Neural cell (in vitro differentiated cells): ENCODE results near the gene SHISA7. TPM values are rescaled to one million over a fixed set of nuclear protein-coding genes. Genes with fewer than 3 reads are reported as not detected.
A peak's percentile ranks its signal among the peaks of the same experiment; 100 is the strongest.

ENCODE experiments used
- H2AFZ ChIP-seq: fragments of 200-600, 300-800 bp; sonication (generic), shearing (Covaris generic); 2 replicates; pipeline ENCODE4 v1.6.0; 2014; ENCODE audit warnings: low read depth, mild to moderate bottlenecking, antibody characterized with exemption, low read length, moderate library complexity
- H3F3A ChIP-seq: fragments of 200-600 bp; shearing (Covaris generic); 2 replicates; pipeline ENCODE4 v1.6.1; 2016; ENCODE audit warnings: mild to moderate bottlenecking, moderate library complexity, mixed read lengths, antibody characterized with exemption, low read length; ENCODE audit not compliant: insufficient read depth, poor library complexity, severe bottlenecking
- H3K27ac ChIP-seq: fragments of 200-600, 300-800 bp; sonication (generic), shearing (Covaris generic); 2 replicates; pipeline ENCODE4 v1.5.1; 2014; ENCODE audit warnings: mild to moderate bottlenecking, low read length, moderate library complexity
- H3K27me3 ChIP-seq: fragments of 300-800, 200-600 bp; sonication (generic), shearing (Covaris generic); 2 replicates; pipeline ENCODE4 v1.6.0; 2014; ENCODE audit warnings: mild to moderate bottlenecking, low read depth, low read length, moderate library complexity; ENCODE audit not compliant: insufficient read depth
- H3K36me3 ChIP-seq: fragments of 300-800, 200-600 bp; sonication (generic), shearing (Covaris generic); 2 replicates; pipeline ENCODE4 v1.5.1; 2014; ENCODE audit warnings: mild to moderate bottlenecking, antibody characterized with exemption, low read length, moderate library complexity; ENCODE audit not compliant: insufficient read depth
- H3K4me2 ChIP-seq: fragments of 300-800, 200-600 bp; sonication (generic), shearing (Covaris generic); 2 replicates; pipeline ENCODE4 v1.6.0; 2014; ENCODE audit warnings: mild to moderate bottlenecking, low read length
- H3K4me3 ChIP-seq: fragments of 300-800, 200-600 bp; sonication (generic), shearing (Covaris generic); 2 replicates; pipeline ENCODE4 v1.5.1; 2014; ENCODE audit warnings: mild to moderate bottlenecking, low read length, moderate library complexity
- H3K79me2 ChIP-seq: fragments of 200-600 bp; shearing (Covaris generic); replicated peaks from 2 replicates; pipeline ENCODE4 v1.6.0; 2014; ENCODE audit warnings: mild to moderate bottlenecking, low read length, moderate library complexity; ENCODE audit not compliant: insufficient read depth
- H3K9ac ChIP-seq: fragments of 300-800, 200-600 bp; sonication (generic), shearing (Covaris generic); 2 replicates; pipeline ENCODE4 v1.6.1; 2016; ENCODE audit warnings: mild to moderate bottlenecking, low read length, mixed read lengths
- H3K9me2 ChIP-seq: fragments of 200-600 bp; shearing (Covaris generic); 2 replicates; pipeline ENCODE4 v1.6.1; 2016; ENCODE audit warnings: mild to moderate bottlenecking, low read length, mixed read lengths; ENCODE audit not compliant: insufficient read depth
- H3K9me3 ChIP-seq: fragments of 200-600, 300-800 bp; sonication (generic), shearing (Covaris generic); 2 replicates; pipeline ENCODE4 v1.6.1; 2016; ENCODE audit warnings: mild to moderate bottlenecking, mixed run types, low read length, moderate library complexity, mixed read lengths
- H4K20me1 ChIP-seq: fragments of 200-600 bp; shearing (Covaris generic); 2 replicates; pipeline ENCODE4 v1.6.1; 2016; ENCODE audit warnings: mild to moderate bottlenecking, mixed run types; ENCODE audit not compliant: insufficient read depth
- EP300 ChIP-seq: fragments of 450-650 bp; conservative IDR thresholded peaks from 2 replicates; pipeline ENCODE4 v1.6.1; 2014; ENCODE audit warnings: antibody characterized with exemption, mild to moderate bottlenecking, moderate library complexity; ENCODE audit not compliant: poor library complexity, severe bottlenecking
- EZH2 ChIP-seq: fragments of 200-600, 300-800 bp; shearing (Covaris generic), sonication (generic); IDR thresholded peaks from 2 replicates; pipeline ENCODE4 v1.6.1; 2014; ENCODE audit warnings: antibody characterized with exemption, low read length, borderline replicate concordance, mild to moderate bottlenecking; ENCODE audit not compliant: insufficient read depth, poor library complexity, severe bottlenecking
- MXI1 ChIP-seq: fragments of 450-650 bp; conservative IDR thresholded peaks from 2 replicates; pipeline ENCODE4 v1.6.1; 2014; ENCODE audit warnings: antibody characterized with exemption, mild to moderate bottlenecking; ENCODE audit not compliant: poor library complexity, severe bottlenecking
- POLR2AphosphoS5 ChIP-seq: IDR thresholded peaks from 2 replicates; pipeline ENCODE4 v1.6.1; 2012
- RAD21 ChIP-seq: fragments of 450-650 bp; conservative IDR thresholded peaks from 2 replicates; pipeline ENCODE4 v1.6.1; 2014; ENCODE audit warnings: antibody characterized with exemption, mild to moderate bottlenecking, moderate library complexity
- SMC3 ChIP-seq: fragments of 450-650 bp; conservative IDR thresholded peaks from 2 replicates; pipeline ENCODE4 v1.6.1; 2014; ENCODE audit warnings: antibody characterized with exemption, mild to moderate bottlenecking, moderate library complexity; ENCODE audit not compliant: poor library complexity
- TAF1 ChIP-seq: IDR thresholded peaks from 2 replicates; pipeline ENCODE4 v1.6.1; 2012; ENCODE audit warnings: low read depth
- polyA plus RNA-seq: library from polyadenylated mRNA; depleted of rRNA; stranded (reverse); fragments of >200 nt; gene quantifications from 2 replicates; pipeline ENCODE4 v1.2.3, GENCODE V29; 2014
- TF ChIP-seq, protein P1 (sequence below): fragments of 450-650 bp; IDR thresholded peaks from 2 replicates; pipeline ENCODE4 v1.5.1; 2014; ENCODE audit warnings: antibody characterized with exemption, mild to moderate bottlenecking, moderate library complexity; ENCODE audit not compliant: poor library complexity, severe bottlenecking
- TF ChIP-seq, protein P2 (sequence below): IDR thresholded peaks from 2 replicates; pipeline ENCODE4 v1.6.1; 2012; ENCODE audit warnings: borderline replicate concordance

SHISA7 gene
- polyA plus RNA-seq, 1 donor from 2014 or later, result 4.5 TPM

DNA sequence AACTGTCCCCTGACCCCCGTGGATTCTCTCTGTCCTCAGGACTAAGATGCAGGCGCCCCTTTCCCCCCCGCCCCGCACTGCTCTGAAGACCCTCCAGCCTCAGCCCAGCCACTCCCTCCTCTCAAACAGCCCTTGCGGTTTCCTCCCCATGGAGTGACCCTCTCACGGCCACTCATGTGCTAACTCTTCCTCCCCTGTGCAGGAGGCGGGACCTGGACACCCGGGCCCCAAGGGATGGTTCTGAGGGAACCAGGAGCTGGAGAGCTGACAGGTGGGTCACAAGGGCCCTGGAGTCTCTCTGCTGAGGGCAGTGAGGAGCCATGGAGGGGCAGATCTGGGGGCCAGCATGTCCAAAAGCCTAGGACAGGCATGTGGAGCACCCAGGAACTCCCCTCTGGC lies 16.4 kb upstream of the SHISA7 start:
- TF ChIP-seq EP300 (no peak), EZH2 (no peak)
- Histone ChIP-seq H2AFZ (no peak overlapping the region), H3K9me2 (no peaks in the 10 kb centered on the region), H4K20me1 (no peaks in the 10 kb centered on the region), H3K27me3 (no peaks in the 10 kb centered on the region), H3K79me2 (no peaks in the 10 kb centered on the region), H3K36me3 (no peaks in the 10 kb centered on the region), H3K4me3 (no peak overlapping the region), H3K4me2 (no peak overlapping the region), H3F3A (no peaks in the 10 kb centered on the region), H3K27ac (no peak overlapping the region), H3K9me3 (no peaks in the 10 kb centered on the region), H3K9ac (peak overlapping the region; percentile 12)

DNA sequence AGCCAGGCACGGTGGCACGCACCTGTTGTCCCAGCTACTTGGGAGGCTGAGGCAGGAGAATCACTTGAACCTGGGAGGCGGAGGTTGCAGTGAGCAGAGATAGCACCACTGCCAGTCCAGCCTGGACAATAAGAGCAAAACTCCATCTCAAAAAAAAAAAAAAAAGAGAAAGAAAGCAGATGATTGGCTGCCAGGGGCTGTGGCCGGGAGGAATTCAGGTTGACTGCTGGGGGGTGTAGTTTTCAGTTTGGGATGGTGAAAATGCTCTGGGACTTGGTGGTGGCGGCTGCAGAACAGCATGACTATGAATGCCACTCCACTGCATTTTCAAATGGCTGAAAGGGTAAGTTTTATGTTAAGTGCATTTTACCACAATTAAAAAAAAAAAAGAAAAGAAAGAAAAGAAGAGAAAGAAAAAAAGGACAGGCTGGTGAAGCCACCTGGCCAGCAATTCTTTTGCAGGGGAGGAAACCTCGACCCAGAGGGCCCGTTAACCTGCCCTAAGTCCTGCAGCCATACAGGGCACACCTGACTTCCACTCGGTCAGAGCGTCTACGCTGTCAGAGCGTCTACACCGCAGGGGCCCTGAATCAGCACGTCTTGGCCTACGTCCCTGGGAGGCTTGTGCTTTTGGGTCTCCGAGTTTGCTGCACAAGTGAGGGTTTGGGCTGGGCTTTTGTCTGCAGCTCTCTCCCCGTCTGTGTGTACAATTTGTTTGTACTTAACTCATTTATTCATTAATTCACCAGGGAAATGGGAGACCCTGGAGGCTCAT lies 14.8 kb upstream of the SHISA7 start:
- TF ChIP-seq POLR2AphosphoS5 (no peak), TAF1 (no peak), MXI1 (no peak), RAD21 (no peak), EZH2 (no peak), SMC3 (no peak), EP300 (no peak)
- TF ChIP-seq, protein P1, sequence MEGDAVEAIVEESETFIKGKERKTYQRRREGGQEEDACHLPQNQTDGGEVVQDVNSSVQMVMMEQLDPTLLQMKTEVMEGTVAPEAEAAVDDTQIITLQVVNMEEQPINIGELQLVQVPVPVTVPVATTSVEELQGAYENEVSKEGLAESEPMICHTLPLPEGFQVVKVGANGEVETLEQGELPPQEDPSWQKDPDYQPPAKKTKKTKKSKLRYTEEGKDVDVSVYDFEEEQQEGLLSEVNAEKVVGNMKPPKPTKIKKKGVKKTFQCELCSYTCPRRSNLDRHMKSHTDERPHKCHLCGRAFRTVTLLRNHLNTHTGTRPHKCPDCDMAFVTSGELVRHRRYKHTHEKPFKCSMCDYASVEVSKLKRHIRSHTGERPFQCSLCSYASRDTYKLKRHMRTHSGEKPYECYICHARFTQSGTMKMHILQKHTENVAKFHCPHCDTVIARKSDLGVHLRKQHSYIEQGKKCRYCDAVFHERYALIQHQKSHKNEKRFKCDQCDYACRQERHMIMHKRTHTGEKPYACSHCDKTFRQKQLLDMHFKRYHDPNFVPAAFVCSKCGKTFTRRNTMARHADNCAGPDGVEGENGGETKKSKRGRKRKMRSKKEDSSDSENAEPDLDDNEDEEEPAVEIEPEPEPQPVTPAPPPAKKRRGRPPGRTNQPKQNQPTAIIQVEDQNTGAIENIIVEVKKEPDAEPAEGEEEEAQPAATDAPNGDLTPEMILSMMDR, result no peak
- TF ChIP-seq, protein P2, sequence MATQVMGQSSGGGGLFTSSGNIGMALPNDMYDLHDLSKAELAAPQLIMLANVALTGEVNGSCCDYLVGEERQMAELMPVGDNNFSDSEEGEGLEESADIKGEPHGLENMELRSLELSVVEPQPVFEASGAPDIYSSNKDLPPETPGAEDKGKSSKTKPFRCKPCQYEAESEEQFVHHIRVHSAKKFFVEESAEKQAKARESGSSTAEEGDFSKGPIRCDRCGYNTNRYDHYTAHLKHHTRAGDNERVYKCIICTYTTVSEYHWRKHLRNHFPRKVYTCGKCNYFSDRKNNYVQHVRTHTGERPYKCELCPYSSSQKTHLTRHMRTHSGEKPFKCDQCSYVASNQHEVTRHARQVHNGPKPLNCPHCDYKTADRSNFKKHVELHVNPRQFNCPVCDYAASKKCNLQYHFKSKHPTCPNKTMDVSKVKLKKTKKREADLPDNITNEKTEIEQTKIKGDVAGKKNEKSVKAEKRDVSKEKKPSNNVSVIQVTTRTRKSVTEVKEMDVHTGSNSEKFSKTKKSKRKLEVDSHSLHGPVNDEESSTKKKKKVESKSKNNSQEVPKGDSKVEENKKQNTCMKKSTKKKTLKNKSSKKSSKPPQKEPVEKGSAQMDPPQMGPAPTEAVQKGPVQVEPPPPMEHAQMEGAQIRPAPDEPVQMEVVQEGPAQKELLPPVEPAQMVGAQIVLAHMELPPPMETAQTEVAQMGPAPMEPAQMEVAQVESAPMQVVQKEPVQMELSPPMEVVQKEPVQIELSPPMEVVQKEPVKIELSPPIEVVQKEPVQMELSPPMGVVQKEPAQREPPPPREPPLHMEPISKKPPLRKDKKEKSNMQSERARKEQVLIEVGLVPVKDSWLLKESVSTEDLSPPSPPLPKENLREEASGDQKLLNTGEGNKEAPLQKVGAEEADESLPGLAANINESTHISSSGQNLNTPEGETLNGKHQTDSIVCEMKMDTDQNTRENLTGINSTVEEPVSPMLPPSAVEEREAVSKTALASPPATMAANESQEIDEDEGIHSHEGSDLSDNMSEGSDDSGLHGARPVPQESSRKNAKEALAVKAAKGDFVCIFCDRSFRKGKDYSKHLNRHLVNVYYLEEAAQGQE, result no peak
- H3K9me3 ChIP-seq, result no peaks in the 10 kb centered on the region
- H3K4me3 ChIP-seq, result no peak overlapping the region
- no peaks in the 10 kb centered on the region for H3F3A ChIP-seq
- no peak overlapping the region for H2AFZ ChIP-seq
- no peaks in the 10 kb centered on the region for H3K9me2 ChIP-seq
- H3K9ac ChIP-seq, result no peak overlapping the region
- no peaks in the 10 kb centered on the region for H4K20me1 ChIP-seq
- no peaks in the 10 kb centered on the region for H3K79me2 ChIP-seq
- no peaks in the 10 kb centered on the region for H3K36me3 ChIP-seq
- H3K27me3 ChIP-seq, result no peaks in the 10 kb centered on the region
- no peak overlapping the region for H3K27ac ChIP-seq
- H3K4me2 ChIP-seq, result no peak overlapping the region
